ENCODE measurements around the gene C7orf57. TPM values are rescaled to one million over a fixed set of nuclear protein-coding genes. Genes with fewer than 3 reads are reported as not detected.
"Not testable (repeated sequence)": the region's sequence is repeated elsewhere in the genome, so short reads cannot be mapped to it uniquely, and the experiment has no call there.

Gene C7orf57
- under 0.01 TPM in 2 replicates for total RNA-seq

- Histone ChIP-seq H3K4me2 (ENCODE audit: insufficient read depth, low read length) (peak within 1 kb of the TSS; percentile 95), H3K4me1 (ENCODE audit: insufficient read depth, low read length) (peaks cover 8% of the 10 kb centered on the region), H2AFZ (ENCODE audit: low read length) (peak within 1 kb of the TSS; percentile 83), H4K20me1 (ENCODE audit: insufficient read depth, low read length) (no peaks in the 10 kb centered on the region), H3K4me3 (ENCODE audit: insufficient read depth, low read length) (peak within 1 kb of the TSS; percentile 75), H3K36me3 (ENCODE audit: insufficient read depth, low read length) (no peaks in the 10 kb centered on the region), H3K27me3 (ENCODE audit: insufficient read depth, low read length) (peaks cover 26% of the 10 kb centered on the region), H3K27ac (ENCODE audit: low read depth, low read length) (peak within 1 kb of the TSS; percentile 14), H3K9me3 (ENCODE audit: low read depth, low read length) (no peaks in the 10 kb centered on the region), H3K79me2 (ENCODE audit: insufficient read depth, low read length) (no peaks in the 10 kb centered on the region)
- TF ChIP-seq CTCF (IDR thresholded peaks at IDR 0.05; ENCODE audit: extremely low read depth, low read depth, low read length) = no peak
- peak; percentile 98 for DNase-seq (ENCODE audit: insufficient read length, low spot score, missing footprints)
These were observed at the start of gene C7orf57 for GRCh38 chr7:48035301-48035966. Gene C7orf57 (plus strand): TSS chr7:48035543. CDS start chr7:48036309, 766 bp downstream.

GRCh38 chr7:47988496-47989386 lies 46.6 kb upstream of the C7orf57 start:
- peak; percentile 59 for TF ChIP-seq CTCF (IDR thresholded peaks at IDR 0.05; ENCODE audit: extremely low read depth, low read depth, low read length)
- Histone ChIP-seq H3K36me3 (ENCODE audit: insufficient read depth, low read length) (no peaks in the 10 kb centered on the region), H3K27me3 (ENCODE audit: insufficient read depth, low read length) (no peaks in the 10 kb centered on the region), H3K4me1 (ENCODE audit: insufficient read depth, low read length) (peaks cover 8% of the 10 kb centered on the region), H3K4me2 (ENCODE audit: insufficient read depth, low read length) (no peak overlapping the region), H2AFZ (ENCODE audit: low read length) (no peak overlapping the region), H3K27ac (ENCODE audit: low read depth, low read length) (no peak overlapping the region), H3K4me3 (ENCODE audit: insufficient read depth, low read length) (no peak overlapping the region), H4K20me1 (ENCODE audit: insufficient read depth, low read length) (no peaks in the 10 kb centered on the region), H3K9me3 (ENCODE audit: low read depth, low read length) (no peaks in the 10 kb centered on the region), H3K79me2 (ENCODE audit: insufficient read depth, low read length) (no peaks in the 10 kb centered on the region)
- no peak for DNase-seq (ENCODE audit: insufficient read length, low spot score, missing footprints)

GRCh38 chr7:47989607-47990400 lies 45.5 kb upstream of the C7orf57 start:
- not testable (repeated sequence) for H3K27me3 ChIP-seq (ENCODE audit: insufficient read depth, low read length); DNase-seq (ENCODE audit: insufficient read length, low spot score, missing footprints); H3K79me2 ChIP-seq (ENCODE audit: insufficient read depth, low read length); H4K20me1 ChIP-seq (ENCODE audit: insufficient read depth, low read length); H3K4me3 ChIP-seq (ENCODE audit: insufficient read depth, low read length); H3K4me2 ChIP-seq (ENCODE audit: insufficient read depth, low read length); H3K4me1 ChIP-seq (ENCODE audit: insufficient read depth, low read length); H3K36me3 ChIP-seq (ENCODE audit: insufficient read depth, low read length); H3K9me3 ChIP-seq (ENCODE audit: low read depth, low read length); H2AFZ ChIP-seq (ENCODE audit: low read length); H3K27ac ChIP-seq (ENCODE audit: low read depth, low read length)

GRCh38 chr7:47990592-47990991 lies 44.8 kb upstream of the C7orf57 start:
- Histone ChIP-seq H3K4me3 (ENCODE audit: insufficient read depth, low read length) (no peak overlapping the region), H3K36me3 (ENCODE audit: insufficient read depth, low read length) (no peaks in the 10 kb centered on the region), H3K9me3 (ENCODE audit: low read depth, low read length) (no peaks in the 10 kb centered on the region), H2AFZ (ENCODE audit: low read length) (no peak overlapping the region), H3K4me1 (ENCODE audit: insufficient read depth, low read length) (peaks cover 8% of the 10 kb centered on the region), H3K79me2 (ENCODE audit: insufficient read depth, low read length) (no peaks in the 10 kb centered on the region), H3K4me2 (ENCODE audit: insufficient read depth, low read length) (no peak overlapping the region), H3K27me3 (ENCODE audit: insufficient read depth, low read length) (no peaks in the 10 kb centered on the region), H3K27ac (ENCODE audit: low read depth, low read length) (no peak overlapping the region), H4K20me1 (ENCODE audit: insufficient read depth, low read length) (no peaks in the 10 kb centered on the region)
- TF ChIP-seq CTCF (IDR thresholded peaks at IDR 0.05; ENCODE audit: extremely low read depth, low read depth, low read length) = no peak
- DNase-seq (ENCODE audit: insufficient read length, low spot score, missing footprints) = no peak

Data from osteoblast (primary cell).